ENCODE measurements around the gene EPN1.

Gene EPN1

GRCh38 chr19:55646889-55647731, 27.9 kb upstream of the EPN1 start:
- no peak for DNase-seq

- peak; percentile 59 to 64 for DNase-seq
Measured at GRCh38 chr19:55647732-55648584, 27.1 kb upstream of the EPN1 start, which contains the start of gene CCDC106. TSS of gene CCDC106 (plus strand) at chr19:55648212. CDS start at chr19:55649047, 835 bp downstream.

- no peak for DNase-seq
Measured at GRCh38 chr19:55648585-55649267, 26.3 kb upstream of the EPN1 start.

- DNase-seq, result no peak
Measured at GRCh38 chr19:55649268-55650125, 25.5 kb upstream of the EPN1 start.

GRCh38 chr19:55650126-55650557, 24.9 kb upstream of the EPN1 start:
- DNase-seq, result no peak

GRCh38 chr19:55650602-55651230, 24.3 kb upstream of the EPN1 start:
- DNase-seq, result no peak

GRCh38 chr19:55651236-55651635, 23.8 kb upstream of the EPN1 start:
- DNase-seq, result no peak

- DNase-seq, result no peak
Measured at GRCh38 chr19:55652311-55653128, 22.5 kb upstream of the EPN1 start.

GRCh38 chr19:55653651-55654322, 21.2 kb upstream of the EPN1 start:
- peak; percentile 98 to 99 for DNase-seq

- DNase-seq, result peak; percentile 98 to 99
Measured at GRCh38 chr19:55654323-55654867, 20.6 kb upstream of the EPN1 start.

- DNase-seq, result peak; percentile 94 to 98
Measured at GRCh38 chr19:55654868-55655647, 20.0 kb upstream of the EPN1 start, which contains the start of gene U2AF2. TSS of gene U2AF2 (plus strand) at chr19:55655035. CDS start at chr19:55655105, 70 bp downstream.

GRCh38 chr19:55655648-55656040, 19.4 kb upstream of the EPN1 start:
- DNase-seq, result no peak

GRCh38 chr19:55656552-55656951, 18.5 kb upstream of the EPN1 start:
- DNase-seq, result no peak

GRCh38 chr19:55656988-55657747, 17.9 kb upstream of the EPN1 start:
- DNase-seq, result no peak

- DNase-seq, result no peak
Measured at GRCh38 chr19:55658846-55659459, 16.1 kb upstream of the EPN1 start.

GRCh38 chr19:55659822-55660221, 15.2 kb upstream of the EPN1 start:
- DNase-seq, result no peak

GRCh38 chr19:55660404-55660803, 14.6 kb upstream of the EPN1 start:
- DNase-seq, result no peak

- DNase-seq, result no peak
Measured at GRCh38 chr19:55660991-55661390, 14.0 kb upstream of the EPN1 start.

All from stimulated activated CD4-positive, alpha-beta T cell treated with anti-CD3 and anti-CD28 coated beads, Interleukin-4, amount 100 ng/mL, for 4 hours (primary cell).